HG02798 (cell line): ENCODE measurements around the gene GP9.

Experiments
- ATAC-seq: cut with Tn5 transposase; IDR thresholded peaks from one replicate; pipeline ENCODE4 v1.9.1; 2021; ENCODE audit warnings: mild to moderate bottlenecking; ENCODE audit not compliant: unreplicated experiment, poor library complexity

Gene GP9

GRCh38 chr3:129026728-129027543 is 33.6 kb upstream of the GP9 start:
- peak; percentile 99 for ATAC-seq

- no peak for ATAC-seq
These were observed 33.1 kb upstream of the GP9 start for GRCh38 chr3:129027544-129027880.

GRCh38 chr3:129028866-129029265 is 31.7 kb upstream of the GP9 start:
- ATAC-seq: no peak

GRCh38 chr3:129030611-129031010 is 30.0 kb upstream of the GP9 start:
- no peak for ATAC-seq

- ATAC-seq: no peak
These were observed 28.9 kb upstream of the GP9 start for GRCh38 chr3:129031476-129032215.

- ATAC-seq: no peak
These were observed 27.9 kb upstream of the GP9 start for GRCh38 chr3:129032716-129033115.

GRCh38 chr3:129033151-129033550 is 27.4 kb upstream of the GP9 start:
- ATAC-seq: no peak

GRCh38 chr3:129033633-129034321 is 26.8 kb upstream of the GP9 start:
- ATAC-seq: no peak

- ATAC-seq: no peak
These were observed 25.9 kb upstream of the GP9 start for GRCh38 chr3:129034642-129035041.

GRCh38 chr3:129035360-129036221 is 25.0 kb upstream of the GP9 start:
- no peak for ATAC-seq

GRCh38 chr3:129036222-129037092 is 24.1 kb upstream of the GP9 start:
- ATAC-seq: no peak

- no peak for ATAC-seq
These were observed 23.5 kb upstream of the GP9 start for GRCh38 chr3:129037093-129037419.

- ATAC-seq: no peak
These were observed 22.3 kb upstream of the GP9 start for GRCh38 chr3:129038121-129038855.

- no peak for ATAC-seq
These were observed 21.1 kb upstream of the GP9 start for GRCh38 chr3:129039271-129040038.

GRCh38 chr3:129040039-129040336 is 20.6 kb upstream of the GP9 start:
- ATAC-seq: no peak

- ATAC-seq: no peak
These were observed 19.8 kb upstream of the GP9 start for GRCh38 chr3:129040579-129041300.

GRCh38 chr3:129045675-129046036 is 14.9 kb upstream of the GP9 start:
- ATAC-seq: no peak
